Cardiac muscle cell (in vitro differentiated cells and primary cell): ENCODE data around the gene OR10A6. TPM values are rescaled to one million over a fixed set of nuclear protein-coding genes. Genes with fewer than 3 reads are reported as not detected.

Experiments used
- DNase-seq, 2 donors: peaks; one replicate each; pipeline versions ENCODE4 v3.0.0 to v3.0.0-alpha.2; 2010 to 2017; ENCODE audit warnings: low read depth in 1 of 2, low spot score in 1 of 2
- H3K27ac ChIP-seq: fragments of 200-600 bp; sonication (generic); 2 replicates; pipeline ENCODE4 v1.5.1; 2016
- H3K27me3 ChIP-seq: fragments of 200-600 bp; sonication (generic); 2 replicates; pipeline ENCODE4 v1.6.0; 2016; ENCODE audit warnings: control low read depth
- H3K36me3 ChIP-seq: fragments of 200-600 bp; sonication (generic); 2 replicates; pipeline ENCODE4 v1.5.1; 2016; ENCODE audit warnings: control low read depth
- H3K4me1 ChIP-seq: fragments of 200-600 bp; sonication (generic); 2 replicates; pipeline ENCODE4 v1.8.1; 2017; ENCODE audit warnings: low read depth, mild to moderate bottlenecking, mixed run types
- H3K4me3 ChIP-seq: fragments of 200-600 bp; sonication (generic); 2 replicates; pipeline ENCODE4 v1.5.1; 2016; ENCODE audit warnings: mild to moderate bottlenecking
- H3K9me3 ChIP-seq: fragments of 200-600 bp; sonication (generic); 2 replicates; pipeline ENCODE4 v1.5.1; 2017; ENCODE audit warnings: low read depth, mild to moderate bottlenecking, control low read depth
- CTCF ChIP-seq: IDR thresholded peaks from 2 replicates; pipeline ENCODE4 v1.5.1; 2012; ENCODE audit warnings: low read depth, mild to moderate bottlenecking, low read length
- polyA plus RNA-seq: library from polyadenylated mRNA; unstranded; fragments of >200 nt; fragmentation: Nextera tagmentation; extraction: Ambion mirVana; gene quantifications from 2 replicates; pipeline ENCODE4 v1.2.1, GENCODE V29; 2016
- total RNA-seq: library from RNA; depleted of rRNA; stranded (reverse); fragments of >200 nt; gene quantifications from 2 replicates; pipeline ENCODE4 v1.2.3, GENCODE V29; 2016

The OR10A6 gene
- not detected in 2 replicates for total RNA-seq
- polyA plus RNA-seq: not detected in 2 replicates

- H3K36me3 ChIP-seq: no peaks in the 10 kb centered on the region
- H3K27me3 ChIP-seq: no peaks in the 10 kb centered on the region
- H3K9me3 ChIP-seq: no peaks in the 10 kb centered on the region
- no peak within 1 kb of the TSS for H3K27ac ChIP-seq
- no peak within 1 kb of the TSS for H3K4me3 ChIP-seq
- H3K4me1 ChIP-seq: no peaks in the 10 kb centered on the region
- DNase-seq: no peak
- no peak for TF ChIP-seq CTCF
Measured at GRCh38 chr11:7931168-7931567, at the start of gene OR10A6. Gene OR10A6, minus strand, starts transcription at chr11:7931268. Its CDS starts 2,606 bp downstream, at chr11:7928662.

- no peaks in the 10 kb centered on the region for H3K9me3 ChIP-seq
- H3K27ac ChIP-seq: no peak overlapping the region
- TF ChIP-seq CTCF: no peak
- no peak overlapping the region for H3K4me3 ChIP-seq
- no peaks in the 10 kb centered on the region for H3K4me1 ChIP-seq
- DNase-seq: peak in 1 of 2 donors; percentile 73
- no peaks in the 10 kb centered on the region for H3K27me3 ChIP-seq
- no peaks in the 10 kb centered on the region for H3K36me3 ChIP-seq
Measured at GRCh38 chr11:7977232-7977917, 46.3 kb upstream of the OR10A6 start.

GRCh38 chr11:7974668-7975067 is 43.6 kb upstream of the OR10A6 start:
- Histone ChIP-seq H3K4me3 (no peak overlapping the region), H3K36me3 (no peaks in the 10 kb centered on the region), H3K9me3 (no peaks in the 10 kb centered on the region), H3K27ac (no peak overlapping the region), H3K27me3 (no peaks in the 10 kb centered on the region), H3K4me1 (no peaks in the 10 kb centered on the region)
- TF ChIP-seq CTCF: no peak
- no peak for DNase-seq

GRCh38 chr11:7973011-7973410 is 41.9 kb upstream of the OR10A6 start:
- Histone ChIP-seq H3K27me3 (no peaks in the 10 kb centered on the region), H3K9me3 (no peaks in the 10 kb centered on the region), H3K4me1 (no peaks in the 10 kb centered on the region), H3K4me3 (no peak overlapping the region), H3K27ac (no peak overlapping the region), H3K36me3 (no peaks in the 10 kb centered on the region)
- no peak for DNase-seq
- no peak for TF ChIP-seq CTCF

GRCh38 chr11:7971846-7972245 is 40.8 kb upstream of the OR10A6 start:
- no peak overlapping the region for H3K27ac ChIP-seq
- H3K4me3 ChIP-seq: no peak overlapping the region
- peak in 1 of 2 donors; percentile 54 for DNase-seq
- H3K27me3 ChIP-seq: no peaks in the 10 kb centered on the region
- H3K4me1 ChIP-seq: no peaks in the 10 kb centered on the region
- no peaks in the 10 kb centered on the region for H3K9me3 ChIP-seq
- H3K36me3 ChIP-seq: no peaks in the 10 kb centered on the region
- no peak for TF ChIP-seq CTCF
